GM19035 (cell line): Measurements from ENCODE around the gene MAP3K8.

ENCODE experiments used
- ATAC-seq: cut with Tn5 transposase; IDR thresholded peaks from one replicate; pipeline ENCODE4 v1.9.1; 2021; ENCODE audit not compliant: unreplicated experiment

Gene MAP3K8

GRCh38 chr10:30433730-30434272 is at the start of gene MAP3K8:
Gene MAP3K8 (plus strand): TSS chr10:30434184. CDS start chr10:30438939, 4,755 bp downstream.
- peak; percentile 63 for ATAC-seq

- ATAC-seq = peak; percentile 56
These were observed 49.2 kb upstream of the MAP3K8 start for GRCh38 chr10:30384701-30385201.

- ATAC-seq = no peak
These were observed 47.0 kb upstream of the MAP3K8 start for GRCh38 chr10:30386801-30387588.

- no peak for ATAC-seq
These were observed 46.2 kb upstream of the MAP3K8 start for GRCh38 chr10:30387646-30388243.

- ATAC-seq = no peak
These were observed 44.4 kb upstream of the MAP3K8 start for GRCh38 chr10:30389543-30389942.

DNA sequence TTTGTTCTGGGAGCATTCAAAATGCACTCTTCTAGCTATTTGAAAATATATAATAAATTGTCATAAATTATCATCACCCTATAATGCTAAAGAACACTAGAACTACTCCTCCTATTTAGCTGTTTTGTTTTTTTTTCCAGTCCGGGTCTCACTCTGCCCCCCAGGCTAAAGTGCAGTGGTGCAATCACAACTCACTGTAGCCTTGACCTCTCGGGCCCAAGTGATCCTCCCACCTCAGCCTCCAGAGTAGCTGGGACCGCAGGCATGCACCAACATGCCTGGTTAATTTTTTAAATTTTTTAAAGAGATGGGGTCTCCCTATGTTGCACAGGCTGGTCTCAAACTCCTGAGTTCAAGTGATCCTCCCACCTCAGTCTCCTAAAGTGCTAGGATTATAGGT is 43.8 kb upstream of the MAP3K8 start:
- ATAC-seq = no peak

- ATAC-seq = no peak
These were observed 42.7 kb upstream of the MAP3K8 start for GRCh38 chr10:30391266-30391665.

- ATAC-seq = peak; percentile 87
These were observed 41.4 kb upstream of the MAP3K8 start for GRCh38 chr10:30392564-30392990.

GRCh38 chr10:30396293-30396692 is 37.7 kb upstream of the MAP3K8 start:
- ATAC-seq = no peak

DNA sequence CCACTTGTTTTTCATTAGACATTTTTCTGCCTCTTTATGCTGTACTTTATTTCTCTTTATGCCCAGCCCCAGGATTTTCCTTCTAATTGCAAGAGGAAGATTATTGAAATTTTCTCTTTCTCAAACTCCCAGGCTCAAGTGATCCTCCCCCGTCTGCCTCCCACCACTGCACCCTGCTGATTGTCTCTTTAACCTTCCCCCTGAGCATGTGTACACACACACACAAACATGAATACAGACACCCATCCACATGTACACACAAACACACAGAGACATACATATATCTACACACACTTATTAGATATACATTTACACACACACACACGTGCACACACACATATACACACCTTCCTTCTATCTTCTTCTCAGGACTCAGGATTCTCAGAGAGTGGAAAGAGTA is 37.3 kb upstream of the MAP3K8 start:
- no peak for ATAC-seq

GRCh38 chr10:30398193-30398592 is 35.8 kb upstream of the MAP3K8 start:
- no peak for ATAC-seq

GRCh38 chr10:30398788-30399187 is 35.2 kb upstream of the MAP3K8 start:
- ATAC-seq = no peak

DNA sequence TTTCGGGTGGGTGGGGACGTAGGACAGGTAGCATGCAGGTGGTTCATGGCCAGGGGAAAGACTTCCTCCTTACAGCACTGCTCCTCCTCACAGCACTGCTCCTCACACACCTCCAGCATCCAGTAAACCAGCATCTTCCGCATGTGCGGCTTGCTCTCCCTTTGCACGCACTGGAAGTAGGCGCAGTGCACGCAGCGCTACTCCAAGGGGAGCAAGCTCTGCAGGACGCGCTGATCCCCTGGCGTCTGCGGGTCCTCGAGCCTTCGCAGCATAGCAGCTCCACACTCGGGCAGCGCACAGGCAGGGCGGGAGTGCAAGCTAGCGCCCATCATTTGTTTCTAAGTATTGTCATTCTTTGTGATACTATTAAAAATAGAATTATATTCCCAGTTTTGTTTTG is 30.5 kb upstream of the MAP3K8 start:
- ATAC-seq = no peak

- no peak for ATAC-seq
These were observed 29.4 kb upstream of the MAP3K8 start for GRCh38 chr10:30404540-30404939.

GRCh38 chr10:30411263-30411662 is 22.7 kb upstream of the MAP3K8 start:
- no peak for ATAC-seq

GRCh38 chr10:30412901-30413300 is 21.1 kb upstream of the MAP3K8 start:
- ATAC-seq = no peak

GRCh38 chr10:30413996-30414576 is 19.9 kb upstream of the MAP3K8 start:
- ATAC-seq = peak; percentile 62

DNA sequence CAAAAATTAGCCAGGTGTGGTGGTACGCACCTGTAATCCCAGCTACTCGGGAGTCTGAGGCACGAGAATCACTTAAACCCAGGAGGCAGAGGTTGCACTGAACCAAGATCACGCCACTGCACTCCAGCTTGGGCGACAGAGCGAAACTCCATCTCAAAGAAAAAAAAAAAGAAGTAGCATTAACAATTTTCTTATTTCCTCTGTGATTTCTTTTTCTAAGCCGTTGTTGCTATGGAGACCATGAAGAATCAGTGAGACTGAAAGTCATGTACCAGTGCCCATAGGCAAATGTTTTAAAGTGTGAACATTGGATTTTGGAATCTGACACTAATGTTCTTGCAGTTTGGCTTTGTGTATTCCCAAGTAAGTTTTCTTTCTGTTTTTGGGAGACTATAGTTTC is 18.4 kb upstream of the MAP3K8 start:
- no peak for ATAC-seq

- ATAC-seq = no peak
These were observed 16.7 kb upstream of the MAP3K8 start for GRCh38 chr10:30417301-30417700.

DNA sequence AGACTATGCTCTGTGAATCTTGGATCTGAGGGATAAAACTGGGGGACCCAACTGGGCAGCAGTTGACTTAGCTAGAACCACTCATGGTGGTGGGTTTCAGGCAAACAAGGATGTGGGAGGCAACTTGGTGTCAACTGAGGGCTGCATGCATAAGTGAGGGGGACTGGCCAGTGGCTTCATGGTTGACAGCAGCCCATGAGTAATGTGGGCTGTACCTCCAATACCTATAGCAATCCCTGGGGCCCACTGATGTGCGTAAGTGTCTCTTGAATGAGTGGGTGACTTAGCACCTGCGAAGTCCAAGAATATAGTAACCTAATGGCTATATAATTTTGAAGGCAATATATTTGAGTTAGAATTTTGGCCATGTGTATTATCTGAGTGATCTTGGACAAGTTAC is 13.7 kb upstream of the MAP3K8 start:
- ATAC-seq = peak; percentile 69

GRCh38 chr10:30420766-30421165 is 13.2 kb upstream of the MAP3K8 start:
- no peak for ATAC-seq
